Gastrocnemius medialis (tissue), 4 donors: ENCODE results near the gene OBI1.

Source experiments
- CTCF ChIP-seq, 5 experiments: fragments of 450-650 bp in 3 of 5; fragments of 200-600 bp in 2 of 5; sonication (generic) in 2 of 5; IDR thresholded peaks in 4 of 5; conservative IDR thresholded peaks in 1 of 5; 1 replicate in 4 of 5; 2 replicates in 1 of 5; pipeline ENCODE4 v1.5.1; 2016 to 2019; ENCODE audit warnings: antibody characterized with exemption in 5 of 5, mild to moderate bottlenecking in 3 of 5, moderate library complexity in 3 of 5
- POLR2A ChIP-seq, 2 donors: fragments of 450-650 bp; IDR thresholded peaks; one replicate each; pipeline ENCODE4 v1.6.1; 2017; ENCODE audit warnings: antibody characterized with exemption in 2 of 2, mild to moderate bottlenecking in 2 of 2, moderate library complexity in 2 of 2

- TF ChIP-seq CTCF (IDR thresholded peaks at IDR 0.05 in 4 of 5, conservative IDR thresholded peaks at IDR 0.05 in 1 of 5) (no peak), POLR2A (IDR thresholded peaks at IDR 0.05) (no peak)
These were observed 50.1 kb downstream of the OBI1 start for GRCh38 chr13:78608688-78609463.
